RPMI8226 (cell line): ENCODE data around the gene IDH3G.

Source experiments
- DNase-seq: peaks from one replicate; pipeline ENCODE4 v3.0.0-alpha.2; 2015

The IDH3G gene

DNA sequence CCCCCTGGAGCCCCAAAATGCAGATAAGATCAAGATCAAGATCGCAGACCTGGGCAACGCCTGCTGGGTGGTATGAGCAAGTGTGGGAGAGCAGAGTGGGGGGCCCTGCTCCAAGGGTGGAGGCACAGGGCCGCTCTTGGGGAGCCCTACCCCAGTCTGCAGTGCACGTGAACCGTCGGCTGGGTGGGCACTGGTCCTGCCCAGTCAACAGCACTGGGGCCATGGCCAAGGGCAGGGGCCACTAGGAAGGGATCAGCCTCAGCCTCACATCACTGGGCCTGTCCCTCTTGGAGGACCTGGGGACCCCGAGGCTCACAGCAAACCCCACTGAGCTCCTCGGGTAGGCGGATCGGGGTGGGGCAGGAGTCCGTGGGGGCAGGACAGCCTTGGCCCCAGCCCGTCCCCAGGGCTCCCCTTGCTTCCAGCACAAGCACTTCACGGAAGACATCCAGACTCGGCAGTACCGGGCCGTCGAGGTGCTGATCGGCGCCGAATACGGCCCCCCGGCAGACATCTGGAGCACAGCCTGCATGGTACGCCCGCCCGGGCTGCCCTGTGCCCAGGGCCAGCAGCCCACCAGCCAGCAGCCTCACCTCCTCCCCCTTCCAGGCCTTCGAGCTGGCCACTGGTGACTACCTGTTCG, 9.7 kb downstream of the IDH3G start:
- DNase-seq = no peak

DNA sequence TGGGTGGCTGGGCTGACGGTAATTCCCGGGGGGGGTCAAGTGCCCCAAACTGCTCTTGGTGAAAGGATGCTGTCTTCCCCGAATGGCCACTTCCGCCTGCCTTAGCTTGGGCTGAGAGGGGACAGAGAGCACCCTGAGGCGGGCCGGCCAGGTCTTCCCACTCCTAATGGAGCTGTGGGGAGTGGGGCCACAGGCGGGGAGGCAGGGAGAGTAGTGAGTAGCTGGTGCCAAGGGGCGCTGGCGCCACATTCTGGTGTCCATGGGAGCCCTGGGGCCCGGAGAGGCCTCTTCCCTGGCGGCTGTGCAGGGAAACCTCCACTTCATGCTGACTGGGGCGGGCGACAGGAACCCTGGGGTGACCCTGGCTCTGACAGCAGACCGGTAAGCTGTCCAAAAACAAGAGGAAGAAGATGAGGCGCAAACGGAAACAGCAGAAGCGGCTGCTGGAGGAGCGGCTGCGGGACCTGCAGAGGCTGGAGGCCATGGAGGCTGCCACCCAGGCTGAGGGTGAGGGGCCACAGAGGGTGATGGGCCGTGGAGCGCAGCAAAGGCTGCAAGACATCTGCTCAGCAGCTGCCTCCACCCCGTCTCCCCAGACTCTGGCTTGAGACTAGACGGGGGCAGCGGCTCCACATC, 10.7 kb downstream of the IDH3G start:
- no peak for DNase-seq

DNA sequence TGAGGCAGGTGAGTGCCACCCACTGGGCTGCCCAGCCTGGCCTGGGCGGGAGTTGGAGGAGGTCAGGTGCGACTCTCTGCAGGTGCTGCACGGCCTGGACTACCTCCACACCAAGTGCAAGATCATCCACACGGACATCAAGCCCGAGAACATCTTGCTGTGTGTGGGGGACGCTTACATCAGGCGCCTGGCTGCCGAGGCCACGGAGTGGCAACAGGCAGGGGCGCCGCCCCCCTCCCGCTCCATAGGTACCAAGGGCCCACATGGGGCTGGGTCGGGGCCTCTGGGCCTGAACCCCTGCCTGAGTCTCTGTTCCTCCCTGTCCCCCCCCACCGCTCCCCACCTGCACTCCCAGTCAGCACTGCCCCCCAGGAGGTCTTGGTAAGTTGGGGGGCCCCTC, 11.3 kb downstream of the IDH3G start:
- DNase-seq = no peak

DNA sequence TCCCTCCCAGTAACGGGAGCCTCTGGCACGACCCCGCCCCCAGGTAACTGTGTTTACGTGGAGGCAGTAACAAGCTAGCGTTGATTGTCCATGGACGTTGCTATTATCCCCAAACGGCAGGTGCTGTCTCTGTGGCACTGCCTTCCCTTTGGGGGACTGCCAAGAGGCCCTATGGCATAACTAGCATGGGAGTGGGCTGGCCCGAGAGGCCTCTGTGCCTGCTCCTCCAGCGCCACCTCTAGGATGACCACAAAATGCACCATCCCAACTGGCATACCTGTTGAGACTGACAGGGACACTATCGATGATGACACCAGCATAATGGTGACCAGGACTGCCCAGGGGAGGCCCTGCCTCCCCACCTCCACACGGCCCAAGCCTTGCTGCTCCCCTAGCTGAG, 11.9 kb downstream of the IDH3G start:
- peak; percentile 74 for DNase-seq

DNA sequence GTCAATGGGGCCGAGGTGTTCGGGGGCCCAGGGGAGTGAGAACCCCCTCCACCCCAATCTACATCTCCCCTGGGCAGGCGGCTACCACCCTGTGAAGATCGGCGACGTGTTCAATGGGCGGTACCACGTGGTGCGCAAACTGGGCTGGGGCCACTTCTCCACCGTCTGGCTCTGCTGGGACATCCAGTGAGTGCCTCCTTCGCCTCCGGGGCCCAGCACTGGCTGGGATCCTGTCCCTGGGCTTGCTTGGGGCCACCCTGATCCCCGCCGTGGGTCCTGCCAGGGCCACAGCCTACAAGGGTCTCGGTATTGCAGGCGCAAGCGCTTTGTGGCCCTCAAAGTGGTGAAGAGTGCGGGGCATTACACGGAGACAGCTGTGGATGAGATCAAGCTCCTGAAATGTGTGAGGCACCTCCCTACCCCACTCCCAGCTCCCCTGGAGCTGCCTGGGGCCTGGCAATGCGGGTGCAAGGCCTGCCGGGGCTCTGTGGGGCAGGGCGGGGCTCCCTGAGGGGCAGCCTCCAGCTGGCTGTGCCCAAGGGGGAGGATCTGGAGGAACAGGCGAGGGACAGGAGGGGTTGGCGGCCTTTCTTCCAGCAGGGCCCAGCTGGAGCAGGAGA, 12.6 kb downstream of the IDH3G start:
- DNase-seq = no peak

DNA sequence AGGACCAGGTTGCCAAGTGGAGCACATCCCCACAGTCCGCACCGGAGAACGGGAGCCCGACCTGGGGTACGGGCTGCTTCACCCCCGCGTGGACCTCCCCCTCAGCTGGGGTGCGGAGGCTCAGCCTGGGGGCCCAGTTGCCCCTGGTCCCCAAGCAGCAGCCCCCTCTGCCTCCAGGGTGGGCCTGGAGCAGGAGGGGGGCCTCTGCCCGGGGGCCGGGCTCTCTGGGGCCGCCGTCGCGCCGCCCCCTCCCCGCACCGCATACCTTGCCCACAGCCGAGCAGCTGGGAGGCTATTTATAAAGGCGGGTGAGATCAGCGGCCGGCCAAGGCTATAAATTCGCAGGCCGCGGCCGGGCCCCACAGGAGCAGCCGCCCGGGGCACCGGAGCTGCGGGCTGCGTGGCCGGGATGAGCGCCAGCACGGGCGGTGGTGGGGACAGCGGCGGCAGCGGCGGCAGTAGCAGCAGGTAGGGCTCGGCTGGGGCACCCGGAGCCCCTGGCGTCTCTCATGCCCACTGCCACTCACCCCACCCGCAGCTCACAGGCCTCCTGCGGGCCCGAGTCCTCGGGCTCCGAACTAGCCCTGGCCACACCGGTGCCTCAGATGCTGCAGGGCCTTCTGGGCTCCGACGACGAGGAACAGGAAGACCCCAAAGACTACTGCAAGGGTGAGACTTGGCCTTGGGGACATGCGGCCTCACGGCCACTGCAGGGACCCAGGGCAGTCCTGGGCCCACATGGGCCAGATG, 13.3 kb downstream of the IDH3G start, which contains the start of gene SRPK3:
SRPK3 (plus strand) TSS at position 364 of the 750 bp plus-strand sequence; CDS start at position 410, 46 bp downstream.
- peak; percentile 26 for DNase-seq

DNA sequence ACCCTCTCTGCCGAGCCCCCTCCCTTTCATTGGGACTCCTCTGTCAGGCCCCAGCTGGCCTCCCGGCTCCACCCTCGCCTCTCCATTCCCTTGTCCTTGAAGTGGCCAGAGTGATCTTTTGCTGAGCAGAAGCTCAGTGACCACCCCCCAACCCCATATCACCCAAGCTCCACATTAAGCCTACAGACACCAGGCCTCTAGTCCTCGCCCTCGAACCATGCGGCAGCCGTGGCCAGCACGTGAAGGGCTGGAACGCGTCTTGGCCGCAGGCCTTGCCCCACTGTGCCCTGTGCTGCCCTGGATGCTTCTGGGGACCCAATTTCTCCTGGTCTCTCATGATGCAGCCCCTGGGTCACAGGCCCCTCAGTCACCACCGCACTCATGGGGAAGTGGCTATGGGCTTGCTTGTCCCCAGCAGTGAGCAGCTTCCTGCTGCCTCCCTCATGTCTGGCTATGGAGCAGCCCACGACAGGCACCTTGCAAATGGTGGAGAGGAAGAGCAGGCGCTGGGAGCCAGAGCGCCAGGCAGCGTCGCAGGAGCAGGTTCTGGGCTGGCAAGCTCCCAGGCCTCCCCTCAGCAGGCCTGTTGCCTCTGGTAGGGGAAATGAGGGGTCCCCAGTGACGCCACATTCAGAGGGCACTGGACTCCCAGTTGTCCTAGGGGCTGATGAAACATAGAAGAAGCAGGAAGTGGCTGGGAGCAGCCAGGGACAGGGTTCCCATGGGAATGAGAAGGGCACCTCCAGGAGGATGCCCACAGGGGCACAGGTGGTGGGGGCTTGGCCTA, 14.1 kb downstream of the IDH3G start:
- DNase-seq = no peak

DNA sequence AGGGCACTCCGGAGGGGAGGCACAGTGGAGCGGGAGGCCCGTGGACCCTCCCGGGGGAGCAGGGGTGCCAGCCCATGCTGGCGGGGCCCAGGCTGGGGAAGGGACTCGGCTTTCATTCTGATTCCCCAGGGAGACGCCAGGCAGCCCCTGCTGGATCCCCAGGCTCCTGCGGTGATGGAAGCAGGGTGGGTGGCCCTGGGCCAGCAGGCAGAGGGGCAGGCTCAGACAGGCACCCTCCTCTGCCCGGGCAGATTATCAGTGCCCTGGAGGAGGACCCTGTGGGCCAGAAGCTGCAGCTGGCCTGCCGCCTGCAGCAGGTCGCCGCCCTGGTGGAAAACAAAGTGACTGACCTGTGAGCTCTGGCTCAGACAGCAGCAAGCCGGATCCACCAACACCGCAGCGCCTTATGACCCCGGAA, 15.5 kb downstream of the IDH3G start:
- peak; percentile 34 for DNase-seq

DNA sequence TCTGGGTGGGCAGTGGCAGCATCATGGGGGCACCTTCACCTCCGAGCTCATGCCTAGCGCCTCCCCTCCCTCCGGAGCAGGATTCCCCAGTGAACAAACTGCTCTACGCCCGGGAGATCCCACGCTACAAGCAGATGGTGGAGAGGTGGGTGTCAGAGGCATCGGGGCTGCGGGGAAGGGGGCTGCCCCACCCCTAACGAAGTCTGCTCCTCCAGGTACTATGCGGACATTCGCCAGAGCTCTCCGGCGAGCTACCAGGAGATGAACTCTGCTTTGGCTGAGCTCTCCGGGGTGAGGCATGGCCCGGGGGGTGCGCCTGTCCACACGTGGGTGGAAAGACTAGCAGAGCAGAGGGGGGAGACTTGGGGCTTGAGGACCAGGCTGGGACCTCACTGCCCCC, 16.0 kb downstream of the IDH3G start:
- DNase-seq = no peak

DNA sequence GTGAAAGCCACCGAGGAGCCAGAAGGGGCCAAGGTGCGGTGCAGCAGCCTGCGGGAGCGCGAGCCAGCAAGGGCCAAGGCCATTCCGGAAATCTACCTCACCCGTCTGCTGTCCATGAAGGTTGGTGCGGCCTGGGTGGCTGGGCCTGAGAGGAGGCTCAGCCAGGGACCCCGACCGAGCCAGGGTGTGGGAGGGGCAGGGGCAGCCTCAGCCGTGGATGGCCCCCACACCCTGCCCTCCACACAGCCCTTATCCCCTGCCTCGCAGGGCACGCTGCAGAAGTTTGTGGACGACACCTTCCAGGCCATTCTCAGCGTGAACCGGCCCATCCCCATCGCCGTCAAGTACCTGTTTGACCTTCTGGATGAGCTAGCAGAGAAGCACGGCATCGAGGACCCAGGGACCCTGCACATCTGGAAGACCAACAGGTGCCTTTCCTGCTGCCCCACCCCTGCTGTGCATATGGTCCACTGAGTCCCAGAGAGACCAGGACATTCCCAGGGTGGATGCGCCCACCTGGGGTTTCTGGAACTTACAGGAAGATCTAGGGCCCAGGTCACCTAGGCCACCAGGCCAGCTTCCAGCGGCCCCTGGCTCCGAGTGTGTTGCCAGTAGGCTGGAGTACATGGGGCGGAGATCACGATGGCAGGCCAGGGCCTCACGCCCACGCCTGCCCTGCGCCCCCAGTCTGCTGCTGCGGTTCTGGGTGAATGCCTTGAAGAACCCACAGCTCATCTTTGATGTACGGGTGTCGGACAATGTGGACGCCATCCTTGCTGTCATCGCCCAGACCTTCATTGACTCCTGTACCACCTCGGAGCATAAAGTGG, 16.7 kb downstream of the IDH3G start:
- no peak for DNase-seq

DNA sequence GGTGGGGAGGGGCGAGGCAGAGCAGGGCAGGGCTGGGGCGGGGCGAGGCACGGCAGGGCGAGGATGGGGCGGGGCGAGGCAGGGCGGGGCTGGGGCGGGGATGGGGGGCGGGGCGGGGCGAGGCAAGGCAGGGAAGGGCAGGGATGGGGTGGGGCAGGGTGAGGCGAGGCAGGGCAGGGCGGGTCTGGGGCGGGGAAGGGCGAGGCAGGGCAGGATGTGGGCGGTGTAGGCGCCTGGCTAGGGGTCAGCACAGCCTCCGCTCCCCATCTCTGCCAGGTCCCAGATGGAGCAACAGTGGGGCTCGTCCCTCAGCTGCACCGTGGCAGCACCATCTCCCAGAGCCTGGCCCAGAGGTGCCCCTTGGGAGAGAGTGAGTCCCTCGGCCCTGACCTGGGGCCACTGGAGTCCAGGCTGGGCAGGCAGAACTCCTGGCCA, 17.5 kb downstream of the IDH3G start:
- DNase-seq = no peak

DNA sequence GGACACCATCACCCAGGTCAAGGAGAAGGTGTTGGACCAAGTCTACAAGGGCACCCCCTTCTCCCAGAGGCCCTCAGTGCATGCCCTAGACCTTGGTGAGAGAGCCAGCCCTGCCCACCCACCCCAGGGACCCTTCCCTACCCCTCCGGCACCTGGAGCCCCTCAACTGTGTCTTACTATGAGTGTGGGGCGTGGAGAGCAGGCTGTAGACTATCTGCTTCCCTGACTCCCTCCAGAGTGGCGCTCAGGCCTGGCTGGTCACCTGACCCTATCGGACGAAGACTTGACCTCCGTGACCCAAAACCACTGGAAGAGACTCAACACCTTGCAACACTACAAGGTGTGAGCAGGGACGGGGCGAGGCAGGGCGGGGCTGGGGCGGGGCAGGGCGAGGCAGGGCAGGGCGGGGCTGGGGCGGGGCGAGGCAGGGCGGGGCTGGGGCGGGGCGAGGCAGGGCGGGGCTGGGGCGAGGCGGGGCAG, 18.0 kb downstream of the IDH3G start:
- peak; percentile 25 for DNase-seq

DNA sequence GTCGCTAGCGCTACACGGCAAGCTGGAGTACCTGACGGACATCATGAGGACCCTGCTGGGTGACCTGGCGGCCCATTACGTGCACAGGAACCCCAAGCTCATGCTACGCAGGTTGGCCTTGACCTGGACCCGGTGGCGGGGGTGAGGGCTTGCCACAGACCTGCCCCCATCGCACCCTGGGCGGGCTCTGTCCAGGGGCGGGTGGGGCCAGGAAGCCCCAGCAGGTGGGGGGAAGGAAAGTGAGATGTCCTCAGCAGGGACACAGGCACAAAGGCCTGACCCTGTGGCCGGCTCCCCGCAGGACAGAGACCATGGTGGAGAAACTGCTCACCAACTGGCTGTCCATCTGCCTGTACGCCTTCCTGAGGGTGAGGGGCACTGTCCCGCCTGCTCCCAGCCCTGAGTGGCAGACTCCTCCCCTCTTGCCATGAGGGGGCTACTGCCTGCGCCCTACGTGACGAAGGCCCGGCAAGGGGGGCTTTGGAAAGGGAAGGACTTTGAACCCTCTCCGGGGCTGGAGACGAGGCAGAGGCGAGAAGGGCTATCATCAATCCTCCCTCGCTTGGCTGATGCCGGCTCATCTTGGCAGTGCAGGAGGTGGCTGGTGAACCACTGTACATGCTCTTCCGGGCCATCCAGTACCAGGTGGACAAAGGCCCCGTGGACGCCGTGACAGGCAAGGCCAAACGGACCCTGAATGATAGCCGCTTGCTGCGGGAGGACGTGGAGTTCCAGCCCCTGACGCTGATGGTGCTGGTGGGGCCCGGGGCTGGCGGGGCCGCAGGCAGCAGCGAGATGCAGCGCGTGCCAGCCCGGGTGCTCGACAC, 18.7 kb downstream of the IDH3G start:
- no peak for DNase-seq

DNA sequence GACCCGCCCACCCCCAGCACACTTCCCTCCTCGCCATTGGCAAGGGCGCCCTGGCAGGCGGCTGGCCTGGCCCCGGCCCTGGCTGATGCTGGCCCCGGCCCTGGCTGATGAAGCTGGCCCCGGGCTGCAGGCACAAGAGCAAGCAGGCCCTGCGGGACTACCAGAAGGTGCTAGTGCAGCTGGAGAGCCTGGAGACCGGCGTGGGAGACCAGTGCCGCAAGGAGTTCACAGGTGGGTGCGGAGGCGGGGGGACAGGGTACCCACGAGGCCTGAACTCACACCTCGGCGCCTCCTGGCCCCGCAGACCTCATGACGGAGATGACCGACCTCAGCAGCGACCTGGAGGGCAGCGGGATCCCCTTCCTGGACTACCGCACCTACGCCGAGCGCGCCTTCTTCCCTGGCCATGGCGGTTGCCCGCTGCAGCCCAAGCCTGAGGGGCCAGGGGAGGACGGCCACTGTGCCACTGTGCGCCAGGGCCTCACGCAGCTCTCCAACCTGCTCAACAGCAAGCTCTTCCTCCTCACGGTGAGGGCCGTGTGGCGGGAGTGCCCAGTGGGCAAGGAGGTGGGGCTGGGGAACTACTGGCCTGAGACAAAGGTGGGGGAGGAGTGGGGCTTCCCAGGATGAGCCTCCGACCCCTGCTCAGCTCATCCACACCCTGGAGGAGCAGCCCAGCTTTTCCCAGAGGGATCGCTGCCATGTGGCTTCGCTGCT, 19.4 kb downstream of the IDH3G start:
- no peak for DNase-seq

DNA sequence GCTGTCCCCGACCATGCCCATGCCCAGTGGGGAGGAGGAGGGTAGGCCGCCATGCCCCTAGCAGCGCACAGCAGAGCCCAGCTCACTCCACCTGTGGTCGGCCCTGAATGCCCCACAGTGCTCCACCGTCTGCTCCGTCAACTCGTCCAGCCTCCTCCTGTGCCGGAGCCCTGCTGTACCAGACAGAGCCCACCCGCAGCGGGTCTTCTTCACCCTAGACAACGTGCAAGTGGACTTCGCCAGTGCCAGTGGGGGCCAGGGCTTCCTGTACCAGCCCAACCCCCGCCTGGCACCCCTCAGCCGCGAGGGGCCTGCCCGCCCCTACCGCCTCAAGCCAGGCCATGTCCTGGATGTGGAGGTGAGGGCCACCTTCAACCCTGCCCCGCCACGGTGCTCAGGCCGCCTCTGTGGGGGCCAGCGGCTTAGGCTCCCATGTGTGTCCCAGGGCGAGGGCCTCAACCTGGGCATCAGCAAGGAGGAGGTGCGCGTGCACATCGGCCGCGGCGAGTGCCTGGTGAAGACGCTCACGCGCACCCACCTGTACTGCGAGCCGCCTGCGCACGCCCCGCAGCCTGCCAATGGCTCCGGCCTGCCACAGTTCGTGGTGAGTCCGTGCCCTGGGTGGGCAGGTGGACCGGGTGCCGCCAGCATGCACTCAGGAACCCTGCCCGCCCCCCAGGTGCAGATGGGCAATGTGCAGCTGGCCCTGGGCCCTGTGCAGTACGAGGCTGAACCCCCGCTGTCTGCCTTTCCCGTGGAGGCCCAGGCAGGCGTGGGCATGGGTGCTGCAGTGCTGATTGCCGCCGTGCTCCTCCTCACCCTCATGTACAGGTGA, 20.2 kb downstream of the IDH3G start:
- no peak for DNase-seq

DNA sequence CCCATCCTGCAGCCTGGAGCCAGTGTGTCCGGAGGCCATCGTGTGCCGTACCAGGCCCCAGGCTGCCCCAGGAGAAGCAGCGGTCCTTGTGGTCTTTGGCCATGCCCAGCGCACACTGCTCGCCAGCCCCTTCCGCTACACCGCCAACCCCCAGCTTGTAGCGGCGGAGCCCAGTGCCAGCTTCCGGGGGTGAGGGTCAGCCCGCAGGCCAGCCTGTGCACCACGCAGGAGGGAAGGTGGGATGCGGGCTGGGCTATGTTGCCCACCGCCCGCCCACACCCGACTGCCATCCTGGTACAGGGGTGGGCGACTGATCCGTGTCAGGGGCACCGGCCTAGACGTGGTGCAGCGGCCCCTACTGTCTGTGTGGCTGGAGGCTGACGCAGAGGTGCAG, 21.0 kb downstream of the IDH3G start:
- DNase-seq = no peak

DNA sequence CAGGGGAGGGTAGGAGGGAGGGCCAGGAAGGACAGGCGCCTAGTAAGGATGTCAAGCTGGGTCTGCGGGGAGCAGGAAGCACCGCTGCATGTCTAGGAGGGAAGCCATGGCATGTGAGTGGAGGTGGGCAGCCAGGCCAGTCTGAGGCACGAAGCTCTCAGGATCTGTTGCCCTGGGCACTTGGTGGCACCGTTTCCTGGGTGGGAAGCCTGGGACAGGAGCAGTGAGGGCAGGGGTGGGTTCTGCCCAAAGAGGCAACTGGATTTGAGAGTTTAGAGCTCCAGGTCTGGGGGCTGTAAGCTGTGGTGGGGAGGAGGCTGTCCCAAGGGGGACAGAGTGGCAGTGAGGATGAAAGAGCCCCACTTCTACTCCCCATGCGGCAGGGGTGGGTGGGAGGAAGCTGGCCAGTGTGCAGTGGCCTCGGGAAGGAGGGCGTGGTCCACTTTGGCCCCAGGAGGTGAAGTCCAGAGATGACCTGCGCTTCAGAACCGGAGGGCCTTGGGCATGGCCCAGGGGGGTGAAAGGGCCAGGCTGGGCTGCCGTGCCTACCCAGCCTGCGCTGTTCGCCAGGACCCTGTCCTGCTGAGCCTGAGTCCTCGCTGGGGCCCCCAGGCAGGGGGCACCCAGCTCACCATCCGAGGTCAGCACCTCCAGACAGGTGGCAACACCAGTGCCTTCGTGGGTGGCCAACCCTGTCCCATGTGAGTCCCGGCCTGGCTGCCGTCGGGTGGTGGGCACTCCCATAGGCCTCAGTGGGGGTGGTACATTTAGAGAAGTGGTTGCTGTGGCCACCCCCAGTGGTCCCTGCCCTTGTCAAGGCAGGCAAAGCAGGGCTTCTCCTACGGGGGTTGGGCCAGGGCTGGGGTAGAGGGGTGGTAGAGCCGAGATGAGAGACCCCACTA, 21.6 kb downstream of the IDH3G start:
- DNase-seq = no peak
